Thyroid gland (tissue), 4 donors: ENCODE data around the gene NUP214.

Experiments
- CTCF ChIP-seq, 6 experiments: fragments of 200-600 bp in 3 of 6; fragments of 450-650 bp in 3 of 6; sonication (generic) in 3 of 6; IDR thresholded peaks; one replicate each; pipeline ENCODE4 v1.5.1; 2016 to 2019; ENCODE audit warnings: antibody characterized with exemption in 6 of 6, mild to moderate bottlenecking in 2 of 6, inconsistent platforms in 1 of 6, moderate library complexity in 1 of 6
- POLR2A ChIP-seq, 2 donors: fragments of 450-650 bp; IDR thresholded peaks; one replicate each; pipeline ENCODE4 v1.6.1; 2017; ENCODE audit warnings: antibody characterized with exemption in 2 of 2, mild to moderate bottlenecking in 2 of 2, moderate library complexity in 1 of 2

- TF ChIP-seq CTCF (IDR thresholded peaks at IDR 0.05) (no peak), POLR2A (IDR thresholded peaks at IDR 0.05) (no peak)
Measured at GRCh38 chr9:131234799-131235479, 109.6 kb downstream of the NUP214 start.
